GM12892 (cell line): Measurements from ENCODE around the gene MAGEH1.

Source experiments
- POLR2A ChIP-seq: IDR thresholded peaks from 2 replicates; pipeline ENCODE4 v1.6.1; 2011; ENCODE audit warnings: low read depth, low read length, control low read depth
- POLR2AphosphoS5 ChIP-seq: IDR thresholded peaks from 2 replicates; pipeline ENCODE4 v1.6.1; 2011; ENCODE audit warnings: low read depth, low read length, control low read depth
- TAF1 ChIP-seq: IDR thresholded peaks from 2 replicates; pipeline ENCODE4 v1.6.1; 2011; ENCODE audit warnings: low read depth, mild to moderate bottlenecking, control low read depth, low read length, borderline replicate concordance

GRCh38 chrX:55452833-55453124 is 852 bp downstream of the MAGEH1 start:
- TF ChIP-seq POLR2AphosphoS5 (no peak), POLR2A (no peak), TAF1 (no peak)
